ENCODE data around the gene SHFL. TPM values are rescaled to one million over a fixed set of nuclear protein-coding genes. Genes with fewer than 3 reads are reported as not detected.

SHFL gene
- total and polyA plus RNA-seq, 9 donors: 34.0 to 49.5 (median 40.2) TPM

DNA sequence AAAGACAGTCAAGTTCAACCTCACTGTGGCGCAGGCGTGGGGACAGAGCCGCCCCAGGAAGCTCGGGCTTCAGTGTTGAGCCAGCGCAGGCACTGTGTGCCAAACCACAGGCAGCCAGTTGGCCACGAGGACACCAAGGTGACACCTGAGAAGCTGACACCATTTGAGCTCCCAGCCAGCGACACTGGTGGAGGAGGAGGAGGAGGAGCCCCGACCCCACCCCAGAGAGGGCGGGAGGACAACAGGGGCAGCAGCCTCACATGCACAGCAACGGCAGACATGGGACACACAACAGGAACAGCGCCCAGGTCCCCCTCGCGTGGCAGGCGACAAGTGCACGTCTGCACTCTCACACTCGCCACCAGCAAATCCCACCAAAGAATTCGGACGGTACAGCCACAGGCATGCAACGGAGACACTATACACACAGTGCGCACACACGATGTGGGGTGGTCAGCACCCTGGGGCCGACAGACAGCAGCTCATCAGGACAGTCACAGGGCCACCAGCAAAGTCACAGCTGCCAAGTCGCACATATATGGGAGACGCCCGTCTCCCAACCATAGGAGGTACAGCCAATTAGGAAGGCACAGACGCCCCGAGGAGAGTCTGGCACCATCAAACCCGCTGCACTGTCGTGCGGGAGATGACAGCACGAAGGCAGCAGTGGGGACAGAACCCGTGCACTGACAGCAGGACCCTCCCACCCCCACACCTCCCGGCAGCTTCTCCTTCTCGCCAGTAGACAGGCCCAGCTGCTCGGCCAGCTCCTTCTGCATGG lies 30.2 kb downstream of the SHFL start:
- intact Hi-C loops (cut with DNase I): loop anchor here in 2 of 4 donors (10.0 kb wide), 2 partner anchors 109 to 129 kb away; no protein-coding TSS in a partner anchor
- no peaks in the 10 kb centered on the region for H3K36me3 ChIP-seq
- no peak for DNase-seq
- TF ChIP-seq EP300 (IDR thresholded peaks at IDR 0.05) (no peak), POLR2A (IDR thresholded peaks at IDR 0.05) (no peak)
- TF ChIP-seq, protein P1, sequence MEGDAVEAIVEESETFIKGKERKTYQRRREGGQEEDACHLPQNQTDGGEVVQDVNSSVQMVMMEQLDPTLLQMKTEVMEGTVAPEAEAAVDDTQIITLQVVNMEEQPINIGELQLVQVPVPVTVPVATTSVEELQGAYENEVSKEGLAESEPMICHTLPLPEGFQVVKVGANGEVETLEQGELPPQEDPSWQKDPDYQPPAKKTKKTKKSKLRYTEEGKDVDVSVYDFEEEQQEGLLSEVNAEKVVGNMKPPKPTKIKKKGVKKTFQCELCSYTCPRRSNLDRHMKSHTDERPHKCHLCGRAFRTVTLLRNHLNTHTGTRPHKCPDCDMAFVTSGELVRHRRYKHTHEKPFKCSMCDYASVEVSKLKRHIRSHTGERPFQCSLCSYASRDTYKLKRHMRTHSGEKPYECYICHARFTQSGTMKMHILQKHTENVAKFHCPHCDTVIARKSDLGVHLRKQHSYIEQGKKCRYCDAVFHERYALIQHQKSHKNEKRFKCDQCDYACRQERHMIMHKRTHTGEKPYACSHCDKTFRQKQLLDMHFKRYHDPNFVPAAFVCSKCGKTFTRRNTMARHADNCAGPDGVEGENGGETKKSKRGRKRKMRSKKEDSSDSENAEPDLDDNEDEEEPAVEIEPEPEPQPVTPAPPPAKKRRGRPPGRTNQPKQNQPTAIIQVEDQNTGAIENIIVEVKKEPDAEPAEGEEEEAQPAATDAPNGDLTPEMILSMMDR (IDR thresholded peaks at IDR 0.05): no peak
- H3K4me1 ChIP-seq (ENCODE audit: insufficient read depth): peaks cover 5% of the 10 kb centered on the region
- H3K4me3 ChIP-seq: no peak overlapping the region
- no peaks in the 10 kb centered on the region for H3K27me3 ChIP-seq
- no peak overlapping the region for H3K27ac ChIP-seq
- WGBS, 3 donors: 83 to 84% (median 83%) methylated on average over 33 to 35 of the region's 35 CpGs
- no peaks in the 10 kb centered on the region for H3K9me3 ChIP-seq

DNA sequence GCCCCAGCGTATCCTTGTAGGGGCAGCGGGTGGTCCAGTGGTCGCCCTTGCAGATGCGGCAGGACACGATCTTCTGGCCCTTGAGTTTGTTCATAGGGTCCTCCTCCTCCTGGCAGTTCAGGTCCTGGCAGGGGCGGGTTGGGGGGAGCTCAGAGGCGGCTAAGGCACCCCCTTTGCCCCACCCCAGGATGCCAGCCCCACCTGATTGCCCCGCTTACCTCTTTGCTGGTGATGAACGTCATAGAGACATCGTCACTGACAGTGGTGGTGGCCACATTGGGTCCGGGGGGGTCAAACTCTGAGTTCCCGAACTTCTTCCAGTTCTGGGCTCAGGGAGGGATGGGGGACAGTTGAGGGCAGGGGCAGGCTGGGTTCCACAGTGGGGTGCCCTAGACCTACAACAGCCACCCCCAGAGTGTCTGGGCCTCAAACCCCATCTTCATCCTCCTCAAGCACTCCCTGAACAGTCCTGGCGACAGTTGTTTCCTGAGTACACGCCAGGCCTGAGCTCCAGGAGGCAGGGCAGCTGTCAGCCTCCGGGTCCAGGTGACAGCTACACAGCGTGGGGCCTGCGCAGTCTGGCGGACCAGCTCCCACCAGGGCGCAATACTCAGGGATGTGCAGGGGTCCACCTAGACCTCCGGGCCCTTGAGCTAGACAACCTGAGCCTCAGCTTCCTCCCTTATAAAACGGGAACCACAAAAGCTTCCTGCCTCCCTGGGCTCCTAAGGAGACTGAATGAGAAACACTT lies 30.9 kb downstream of the SHFL start:
- intact Hi-C loops (cut with DNase I): loop anchor here in 2 of 4 donors (10.0 kb wide), 2 partner anchors 108 to 128 kb away; no protein-coding TSS in a partner anchor
- no peaks in the 10 kb centered on the region for H3K36me3 ChIP-seq
- no peaks in the 10 kb centered on the region for H3K9me3 ChIP-seq
- peaks cover 5% of the 10 kb centered on the region for H3K4me1 ChIP-seq (ENCODE audit: insufficient read depth)
- H3K27me3 ChIP-seq: no peaks in the 10 kb centered on the region
- TF ChIP-seq EP300 (IDR thresholded peaks at IDR 0.05) (no peak), POLR2A (IDR thresholded peaks at IDR 0.05) (no peak)
- TF ChIP-seq, protein P1 (IDR thresholded peaks at IDR 0.05): no peak
- H3K4me3 ChIP-seq: no peak overlapping the region
- 88% methylated on average over 21 of the region's 21 CpGs for WGBS, 3 donors
- no peak for DNase-seq
- no peak overlapping the region for H3K27ac ChIP-seq

DNA sequence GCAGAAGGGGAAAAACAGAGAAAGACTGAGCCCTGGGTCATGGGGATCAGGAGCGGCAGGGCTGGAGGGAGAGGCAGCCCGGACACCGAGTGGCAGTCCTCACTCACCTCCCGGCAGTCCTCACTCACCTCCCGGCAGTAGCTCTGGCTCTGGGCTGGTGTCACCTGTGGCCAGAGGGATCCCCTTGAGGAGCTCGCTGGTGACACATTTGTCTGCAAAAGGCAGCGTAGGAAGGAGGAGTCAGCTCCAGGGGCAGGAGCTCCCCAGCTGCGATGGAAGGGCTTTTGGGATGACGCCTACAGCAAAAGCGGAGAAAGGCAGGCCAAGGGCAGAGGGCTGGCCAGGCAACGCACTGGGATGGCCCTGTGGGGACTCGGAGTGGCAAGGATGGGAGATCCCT lies 32.8 kb downstream of the SHFL start:
- intact Hi-C loops (cut with DNase I): loop anchor here in 2 of 4 donors (10.0 kb wide), 2 partner anchors 106 to 126 kb away; no protein-coding TSS in a partner anchor
- peak overlapping the region in 1 of 2 donors; percentile 19 for H3K27ac ChIP-seq
- H3K36me3 ChIP-seq: no peaks in the 10 kb centered on the region
- WGBS, 3 donors: 31 to 44% (median 33%) methylated on average over 11 to 12 of the region's 12 CpGs
- TF ChIP-seq POLR2A (IDR thresholded peaks at IDR 0.05): no peak
- TF ChIP-seq EP300 (IDR thresholded peaks at IDR 0.05): no peak
- TF ChIP-seq, protein P1 (IDR thresholded peaks at IDR 0.05): no peak
- peak overlapping the region; percentile 89 for H3K4me3 ChIP-seq
- no peak for DNase-seq
- peaks cover 5% of the 10 kb centered on the region for H3K4me1 ChIP-seq (ENCODE audit: insufficient read depth)
- no peaks in the 10 kb centered on the region for H3K27me3 ChIP-seq
- no peaks in the 10 kb centered on the region for H3K9me3 ChIP-seq

DNA sequence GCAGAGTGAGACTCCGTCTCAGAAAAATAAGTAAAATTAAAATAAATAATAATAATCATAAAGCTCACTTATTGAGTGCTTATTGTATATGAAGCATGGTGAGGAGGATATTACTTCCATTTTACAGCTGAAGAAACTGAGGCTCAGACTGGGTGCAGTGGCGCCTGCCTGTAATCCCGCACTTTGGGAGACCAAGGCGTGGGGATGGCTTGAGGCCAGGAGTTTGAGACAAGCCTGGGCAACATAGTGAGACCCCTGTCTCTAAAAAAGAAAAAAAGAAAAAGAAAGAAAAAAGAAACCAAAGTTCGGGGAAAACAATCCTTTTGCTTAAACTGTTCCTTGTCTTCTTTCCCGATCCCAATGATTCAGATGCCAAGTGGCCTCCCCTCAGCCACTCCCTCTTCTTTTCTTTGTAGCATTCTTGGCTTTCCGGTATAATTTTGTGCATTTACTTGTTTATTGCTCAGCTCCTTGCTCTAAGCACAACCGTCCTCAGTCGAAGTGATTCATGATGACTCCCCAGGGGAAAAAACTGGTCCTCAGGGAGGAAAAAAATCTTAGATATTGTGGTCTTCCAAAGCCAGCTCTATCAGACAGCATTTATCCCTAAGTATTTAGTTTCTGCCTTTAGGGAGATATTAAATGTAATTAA lies 34.5 kb downstream of the SHFL start:
- H3K4me1 ChIP-seq (ENCODE audit: insufficient read depth): peaks cover 5% of the 10 kb centered on the region
- TF ChIP-seq, protein P1 (IDR thresholded peaks at IDR 0.05): no peak
- TF ChIP-seq POLR2A (IDR thresholded peaks at IDR 0.05) (no peak), EP300 (IDR thresholded peaks at IDR 0.05) (no peak)
- whole genome bisulfite sequencing, 3 donors: 41 to 53% (median 52%) methylated on average over 9 of the region's 9 CpGs
- DNase-seq: peak in 1 of 5 donors; percentile 39
- H3K27me3 ChIP-seq: no peaks in the 10 kb centered on the region
- H3K36me3 ChIP-seq: no peaks in the 10 kb centered on the region
- peak overlapping the region in 1 of 2 donors; percentile 20 for H3K27ac ChIP-seq
- H3K4me3 ChIP-seq: no peak overlapping the region
- intact Hi-C loops (cut with DNase I): no loop called here
- H3K9me3 ChIP-seq: no peaks in the 10 kb centered on the region
